ENCODE data around the gene LMNB1.
"Not testable (repeated sequence)": the region's sequence is repeated elsewhere in the genome, so short reads cannot be mapped to it uniquely, and the experiment has no call there.

Gene LMNB1

GRCh38 chr5:126778675-126779403 lies 1.9 kb downstream of the LMNB1 start:
- no peak for DNase-seq (ENCODE audit: low spot score)

DNA sequence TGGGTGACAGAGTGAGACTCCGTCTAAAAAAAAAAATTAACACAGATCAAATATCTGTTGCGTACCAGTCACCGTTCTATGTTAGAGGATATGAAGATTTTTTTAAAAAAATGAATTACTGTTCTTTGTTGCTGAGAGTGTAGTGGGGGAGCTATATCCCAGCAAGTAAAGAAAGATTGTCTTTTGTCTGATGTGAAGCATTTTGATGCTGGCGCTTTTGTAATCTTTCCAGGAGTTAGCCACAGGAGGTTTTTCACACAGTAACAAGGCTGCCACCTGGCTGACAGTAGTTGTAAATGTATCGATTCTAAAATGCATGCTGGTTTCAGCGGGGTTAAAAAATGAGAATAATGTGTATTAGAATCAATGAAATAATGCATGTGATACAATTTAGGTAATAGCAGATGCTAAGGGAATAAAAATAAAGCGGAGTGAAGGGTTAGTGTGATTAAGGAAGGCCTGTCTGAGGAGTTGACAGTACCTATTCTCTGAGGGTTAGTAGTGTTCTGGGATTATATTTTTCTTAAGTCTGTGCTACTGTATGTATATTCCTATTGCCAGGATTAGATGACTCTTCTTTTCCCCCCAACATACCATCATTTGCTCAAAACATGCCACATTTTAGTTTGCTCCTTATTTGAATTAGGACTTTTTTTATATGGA lies 3.4 kb downstream of the LMNB1 start:
- peak; percentile 56 for DNase-seq (ENCODE audit: low spot score)

- DNase-seq (ENCODE audit: low spot score): not testable (repeated sequence)
Observed at GRCh38 chr5:126788409-126788808, 11.5 kb downstream of the LMNB1 start.

- DNase-seq (ENCODE audit: low spot score): no peak
Observed at GRCh38 chr5:126793097-126793496, 16.2 kb downstream of the LMNB1 start.

- not testable (repeated sequence) for DNase-seq (ENCODE audit: low spot score)
Observed at GRCh38 chr5:126793648-126794047, 16.7 kb downstream of the LMNB1 start.

DNA sequence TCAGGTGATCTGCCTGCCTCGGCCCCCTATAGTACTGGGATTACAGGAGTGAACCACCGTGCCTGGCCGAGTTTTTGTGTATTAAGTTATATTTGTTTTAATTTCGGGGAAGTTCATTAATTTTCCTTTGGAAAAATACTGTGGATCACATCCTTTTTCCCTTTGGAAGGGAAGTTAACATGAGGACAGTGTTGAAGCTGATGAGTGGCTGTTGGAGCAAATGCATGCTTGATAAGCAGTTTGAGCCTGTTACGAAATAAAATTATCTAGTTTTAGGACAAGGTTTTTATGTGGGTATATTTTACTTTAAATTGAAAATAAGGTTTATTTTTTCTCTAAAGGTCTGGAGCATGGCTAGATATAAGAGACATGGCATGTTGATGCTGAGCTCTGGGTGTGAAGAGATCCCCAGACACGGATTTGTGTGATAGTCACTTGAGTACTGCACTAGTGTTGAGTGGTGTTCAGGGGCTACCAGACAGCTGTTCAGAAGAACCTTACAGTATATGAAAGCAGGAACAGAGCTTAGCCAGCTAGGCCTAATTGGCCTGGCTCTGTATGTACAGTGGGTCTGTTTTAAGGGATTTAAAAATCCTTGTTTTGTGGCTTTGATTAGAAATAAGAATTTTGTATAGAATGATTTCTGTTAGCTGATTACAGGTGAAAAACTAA lies 17.4 kb downstream of the LMNB1 start:
- no peak for DNase-seq (ENCODE audit: low spot score)

DNA sequence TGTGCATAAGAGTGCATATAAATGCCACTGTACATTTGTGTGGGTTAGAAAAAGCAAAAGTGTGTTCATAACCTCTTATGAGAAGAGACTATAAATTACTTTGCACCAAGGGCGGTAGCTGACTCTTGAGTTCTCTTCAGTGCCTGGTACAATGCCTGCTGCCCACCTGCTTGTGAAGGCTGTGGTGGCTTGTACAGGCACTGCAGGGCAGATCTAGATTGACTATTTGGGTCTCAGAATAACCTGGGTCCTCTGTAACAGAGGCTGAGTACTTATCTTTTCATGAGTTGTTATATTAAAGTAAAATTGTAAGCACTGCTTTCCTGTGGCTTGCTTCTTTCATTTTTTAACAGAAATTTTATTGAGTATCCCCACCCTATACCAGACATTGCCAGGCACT lies 22.8 kb downstream of the LMNB1 start:
- no peak for DNase-seq (ENCODE audit: low spot score)

- DNase-seq (ENCODE audit: low spot score): no peak
Observed at GRCh38 chr5:126801174-126801991, 24.4 kb downstream of the LMNB1 start.

- no peak for DNase-seq (ENCODE audit: low spot score)
Observed at GRCh38 chr5:126801992-126802294, 25.0 kb downstream of the LMNB1 start.

GRCh38 chr5:126805063-126805462 lies 28.1 kb downstream of the LMNB1 start:
- no peak for DNase-seq (ENCODE audit: low spot score)

GRCh38 chr5:126808521-126808988 lies 31.6 kb downstream of the LMNB1 start:
- peak; percentile 31 for DNase-seq (ENCODE audit: low spot score)

DNA sequence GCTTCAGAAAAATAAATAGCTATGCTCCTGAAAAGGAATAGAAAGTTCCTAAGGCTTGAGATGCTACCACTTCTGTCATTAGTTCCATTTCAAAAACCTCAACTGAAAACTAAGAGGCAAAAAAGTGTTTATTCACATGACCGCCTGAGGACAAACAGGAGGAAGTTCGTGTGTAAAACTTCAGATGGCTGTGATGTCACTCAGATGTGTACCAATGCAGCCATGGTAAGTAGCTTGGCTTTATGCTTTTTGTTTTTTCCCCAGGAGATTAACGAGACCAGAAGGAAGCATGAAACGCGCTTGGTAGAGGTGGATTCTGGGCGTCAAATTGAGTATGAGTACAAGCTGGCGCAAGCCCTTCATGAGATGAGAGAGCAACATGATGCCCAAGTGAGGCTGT lies 33.0 kb downstream of the LMNB1 start:
- no peak for DNase-seq (ENCODE audit: low spot score)

- no peak for DNase-seq (ENCODE audit: low spot score)
Observed at GRCh38 chr5:126810596-126811380, 33.9 kb downstream of the LMNB1 start.

DNA sequence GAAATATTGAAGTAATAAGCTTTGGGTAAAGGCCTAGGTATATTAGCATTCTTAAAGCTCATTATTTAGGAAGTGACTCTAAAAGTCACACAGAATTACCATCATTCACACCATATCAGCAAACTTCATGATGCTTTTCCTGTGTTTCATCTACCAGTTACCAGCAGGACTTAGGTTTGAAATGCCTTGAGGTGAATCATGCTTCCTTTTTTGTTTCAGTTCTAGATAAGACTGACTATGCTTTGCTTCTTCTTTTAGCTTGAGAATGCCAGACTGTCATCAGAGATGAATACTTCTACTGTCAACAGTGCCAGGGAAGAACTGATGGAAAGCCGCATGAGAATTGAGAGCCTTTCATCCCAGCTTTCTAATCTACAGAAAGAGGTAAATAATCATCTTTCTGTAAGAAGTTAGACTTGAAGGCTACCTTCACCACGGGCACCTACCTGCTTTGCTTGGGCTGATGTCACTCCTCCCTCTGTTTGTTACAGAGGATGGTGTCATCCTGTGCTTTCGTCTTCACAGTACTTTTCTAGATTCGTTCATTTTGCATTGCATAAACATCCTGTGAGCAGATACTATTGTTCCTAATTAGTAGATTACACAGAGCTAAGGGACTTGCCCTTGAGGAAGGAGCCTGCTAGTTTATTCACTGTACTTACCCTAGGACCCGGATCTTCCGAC lies 34.7 kb downstream of the LMNB1 start:
- DNase-seq (ENCODE audit: low spot score): no peak

DNA sequence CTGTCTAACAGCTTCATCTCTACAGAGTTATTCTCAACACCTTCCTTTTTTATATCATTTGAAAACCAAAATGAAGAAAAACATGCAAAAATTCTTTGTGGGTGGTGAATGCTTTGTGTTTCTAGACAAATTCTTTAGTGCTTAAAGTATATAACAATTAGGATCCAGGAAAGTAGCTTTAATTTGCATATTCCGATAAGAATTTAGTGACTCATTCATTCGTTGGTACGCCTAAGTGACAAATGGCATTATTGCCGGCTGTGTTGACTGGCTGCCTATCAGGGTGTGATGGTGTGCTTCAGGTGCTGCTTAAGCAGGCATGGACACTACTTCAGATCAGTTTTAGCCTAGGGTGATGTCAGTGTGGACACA lies 35.2 kb downstream of the LMNB1 start:
- DNase-seq (ENCODE audit: low spot score): no peak

- not testable (repeated sequence) for DNase-seq (ENCODE audit: low spot score)
Observed at GRCh38 chr5:126813799-126814198, 36.9 kb downstream of the LMNB1 start.

- no peak for DNase-seq (ENCODE audit: low spot score)
Observed at GRCh38 chr5:126814721-126815404, 37.9 kb downstream of the LMNB1 start.

GRCh38 chr5:126816649-126817048 lies 39.7 kb downstream of the LMNB1 start:
- DNase-seq (ENCODE audit: low spot score): no peak

- DNase-seq (ENCODE audit: low spot score): no peak
Observed at GRCh38 chr5:126818736-126819135, 41.8 kb downstream of the LMNB1 start.

GRCh38 chr5:126819253-126819652 lies 42.3 kb downstream of the LMNB1 start:
- DNase-seq (ENCODE audit: low spot score): no peak

All from germinal center (tissue), 1 donor.